Naive B cell (primary cell): ENCODE measurements around the gene LRTM2. TPM values are rescaled to one million over a fixed set of nuclear protein-coding genes. Genes with fewer than 3 reads are reported as not detected.
A peak's percentile ranks its signal among the peaks of the same experiment; 100 is the strongest.
"Not testable (repeated sequence)": the region's sequence is repeated elsewhere in the genome, so short reads cannot be mapped to it uniquely, and the experiment has no call there.

Source experiments
- ATAC-seq, 2 donors: fragments of 150-1000 bp; cut with Tn5 transposase; 2 replicates each; pipeline ENCODE4 v1.10.0; 2021; ENCODE audit warnings: low read depth in 2 of 2, mild to moderate bottlenecking in 2 of 2, moderate library complexity in 2 of 2
- DNase-seq: peaks from one replicate; pipeline ENCODE4 v3.0.0; 2022
- H3K27ac Mint-ChIP-seq, 6 donors: one replicate each; pipeline ENCODE4 v1.8.0; 2020 to 2022; ENCODE audit warnings: mild to moderate bottlenecking in 6 of 6, mixed read lengths in 6 of 6, moderate library complexity in 5 of 6, inconsistent platforms in 2 of 6
- H3K27me3 Mint-ChIP-seq, 3 donors: one replicate each; pipeline ENCODE4 v1.8.0; 2021 to 2022; ENCODE audit warnings: mixed read lengths in 3 of 3, mild to moderate bottlenecking in 1 of 3
- H3K36me3 Mint-ChIP-seq, 2 donors: one replicate each; pipeline ENCODE4 v1.8.0; 2020 to 2022; ENCODE audit warnings: mixed read lengths in 2 of 2, inconsistent platforms in 1 of 2, mild to moderate bottlenecking in 1 of 2
- H3K4me1 Mint-ChIP-seq, 3 donors: one replicate each; pipeline ENCODE4 v1.8.0; 2020 to 2022; ENCODE audit warnings: mixed read lengths in 3 of 3, inconsistent platforms in 1 of 3, mild to moderate bottlenecking in 1 of 3, moderate library complexity in 1 of 3
- H3K4me3 Mint-ChIP-seq, 8 donors: one replicate each; pipeline ENCODE4 v1.8.0; 2020 to 2022; ENCODE audit warnings: mild to moderate bottlenecking in 8 of 8, mixed read lengths in 8 of 8, moderate library complexity in 8 of 8, inconsistent platforms in 2 of 8
- H3K9me3 Mint-ChIP-seq, 7 donors: one replicate each; pipeline ENCODE4 v1.8.0; 2020 to 2022; ENCODE audit warnings: mixed read lengths in 7 of 7, mild to moderate bottlenecking in 5 of 7, inconsistent platforms in 2 of 7, moderate library complexity in 1 of 7
- polyA plus RNA-seq, 6 donors: library from polyadenylated mRNA; unstranded; fragments of 300-500 nt; fragmentation: Illumina TruSeq; gene quantifications; one replicate each; pipeline ENCODE4 v1.2.3, GENCODE V29; 2021; ENCODE audit warnings: low read depth in 6 of 6

LRTM2 gene
- polyA plus RNA-seq, 6 donors from 2014 or later: not detected

DNA sequence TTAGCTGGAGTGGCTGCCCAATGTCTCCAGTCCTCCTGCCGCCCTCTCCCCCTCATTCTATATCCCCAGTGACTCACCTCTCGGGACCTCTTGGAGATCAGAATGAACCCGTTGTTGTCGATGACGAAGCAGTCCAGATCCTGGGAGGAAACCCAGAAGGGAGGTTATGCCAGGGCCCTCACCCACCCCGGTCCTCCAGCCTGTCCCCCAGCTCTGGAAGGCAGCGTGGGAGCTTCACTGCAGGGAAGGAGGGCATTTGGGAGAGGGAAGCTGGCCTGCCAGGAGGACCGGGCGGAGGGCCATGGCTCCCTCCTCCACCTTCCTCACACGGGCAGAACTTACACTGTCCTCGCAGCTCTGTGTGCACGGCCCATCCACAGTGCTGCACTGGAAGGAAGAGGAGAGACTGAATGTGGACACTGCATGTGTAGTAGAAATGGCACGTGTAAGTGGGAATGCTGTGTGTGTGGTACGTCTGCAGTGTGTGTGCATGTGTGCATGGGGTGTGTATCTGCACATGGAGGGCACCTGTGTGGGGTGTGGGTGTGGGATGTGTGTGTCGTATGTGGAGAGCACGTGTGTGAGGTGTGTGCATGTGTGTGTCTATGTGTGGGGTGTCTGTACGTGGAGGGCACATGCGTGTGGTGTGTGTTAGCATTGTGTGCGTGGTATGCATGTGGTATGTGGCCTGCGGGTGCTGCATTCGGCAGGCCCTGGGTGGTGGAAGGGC, 10.0 kb upstream of the LRTM2 start:
- no peaks in the 10 kb centered on the region for H3K36me3 Mint-ChIP-seq
- no peak overlapping the region for H3K27ac Mint-ChIP-seq
- peak overlapping the region in 1 of 8 donors; percentile 35 for H3K4me3 Mint-ChIP-seq

DNA sequence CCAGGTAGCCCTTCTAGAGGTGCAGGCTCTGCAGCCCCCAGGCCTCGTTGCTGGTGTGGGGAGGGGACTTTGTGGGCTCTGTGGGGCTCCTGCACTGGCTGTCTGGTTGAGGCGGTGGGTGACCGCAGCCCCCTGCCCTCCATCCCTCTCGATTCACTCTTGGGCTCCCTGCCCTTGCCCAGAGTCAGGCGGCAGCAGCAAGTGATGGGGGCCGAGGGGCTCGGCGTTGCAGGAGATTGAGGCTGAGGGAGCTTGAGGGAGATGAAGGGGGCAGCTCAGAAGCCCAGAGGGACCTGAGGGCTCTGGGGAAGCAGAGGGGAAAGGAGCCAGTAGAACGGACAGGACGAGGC, 9.5 kb upstream of the LRTM2 start:
- Mint-ChIP-seq H3K27ac (no peak overlapping the region), H3K36me3 (no peaks in the 10 kb centered on the region), H3K4me1 (peaks cover 4 to 10% (median 4%) of the 10 kb centered on the region in 3 donors), H3K4me3 (peak overlapping the region in 1 of 8 donors; percentile 35), H3K27me3 (peaks cover 4 to 34% (median 34%) of the 10 kb centered on the region in 3 donors), H3K9me3 (peaks cover 0 to 2% (median 0%) of the 10 kb centered on the region in 7 donors)
- no peak for DNase-seq
- ATAC-seq: no peak

More for the DNA sequence above, 10.0 kb upstream of the LRTM2 start:
- Mint-ChIP-seq H3K27me3 (peaks cover 0 to 29% (median 28%) of the 10 kb centered on the region in 3 donors), H3K9me3 (peaks cover 0 to 2% (median 0%) of the 10 kb centered on the region in 7 donors), H3K4me1 (peaks cover 4 to 10% (median 4%) of the 10 kb centered on the region in 3 donors)
- DNase-seq (no peak), ATAC-seq (no peak)

DNA sequence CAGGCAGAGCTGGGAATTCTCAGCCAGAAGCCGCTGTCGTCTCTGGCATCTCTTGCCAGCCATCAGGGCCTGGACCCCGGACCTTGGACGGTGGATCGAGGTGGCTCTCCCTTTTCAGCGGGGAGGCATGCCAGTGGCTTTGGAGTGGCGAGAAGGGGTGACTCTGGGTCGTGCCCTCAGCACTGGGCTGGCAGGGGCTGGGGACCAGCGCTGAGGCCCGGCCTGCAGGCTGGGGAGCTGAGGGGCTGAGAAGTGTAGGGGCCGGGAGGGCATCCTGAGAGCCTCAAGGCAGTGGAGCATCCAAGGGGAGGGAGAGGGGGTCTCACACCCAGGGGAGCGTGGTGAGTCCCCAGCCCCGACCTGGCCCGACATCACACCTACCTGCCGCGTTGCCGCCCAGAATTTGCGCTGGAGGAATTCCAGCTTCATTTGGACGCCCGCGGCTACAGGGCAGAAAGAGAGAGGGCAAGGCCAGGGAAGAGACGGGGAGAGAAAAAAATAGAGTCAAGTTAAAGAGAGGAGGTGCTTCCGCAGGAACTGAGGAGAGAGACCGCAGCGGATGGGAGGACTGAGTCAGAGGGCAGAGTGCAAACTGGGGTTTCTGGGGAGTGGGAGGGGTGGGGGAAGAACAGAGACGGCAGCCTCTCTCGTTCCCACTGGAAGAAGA, 9.0 kb upstream of the LRTM2 start:
- Mint-ChIP-seq H3K9me3 (peaks cover 0 to 2% (median 0%) of the 10 kb centered on the region in 7 donors), H3K36me3 (no peaks in the 10 kb centered on the region), H3K27ac (peak overlapping the region in 1 of 6 donors; percentile 67), H3K27me3 (peaks cover 6 to 38% (median 36%) of the 10 kb centered on the region in 3 donors), H3K4me3 (no peak overlapping the region), H3K4me1 (peaks cover 4 to 10% (median 4%) of the 10 kb centered on the region in 3 donors)
- DNase-seq (no peak), ATAC-seq (no peak)

DNA sequence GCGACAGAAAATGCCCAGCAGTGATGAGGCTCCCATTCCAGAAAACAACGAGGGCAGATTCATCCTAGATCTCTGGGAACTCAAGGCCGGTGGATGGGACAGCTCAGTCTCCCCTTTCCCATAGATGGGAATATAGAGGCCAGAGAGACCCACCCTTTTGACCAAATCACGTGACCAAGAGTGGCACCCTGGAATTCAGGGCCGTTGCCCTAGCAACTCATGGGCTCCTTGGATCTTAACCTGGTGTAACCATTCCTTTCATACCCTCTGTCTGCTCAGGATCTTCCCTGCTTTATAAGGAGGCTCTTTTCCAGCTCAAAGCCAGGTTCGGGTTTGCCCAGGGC, 8.4 kb upstream of the LRTM2 start:
- H3K36me3 Mint-ChIP-seq: no peaks in the 10 kb centered on the region
- H3K4me1 Mint-ChIP-seq: peaks cover 4 to 10% (median 4%) of the 10 kb centered on the region in 3 donors
- ATAC-seq (no peak), DNase-seq (no peak)
- H3K4me3 Mint-ChIP-seq: no peak overlapping the region
- H3K27me3 Mint-ChIP-seq: peaks cover 11 to 41% (median 36%) of the 10 kb centered on the region in 3 donors
- no peak overlapping the region for H3K27ac Mint-ChIP-seq
- H3K9me3 Mint-ChIP-seq: peaks cover 0 to 2% (median 0%) of the 10 kb centered on the region in 7 donors

DNA sequence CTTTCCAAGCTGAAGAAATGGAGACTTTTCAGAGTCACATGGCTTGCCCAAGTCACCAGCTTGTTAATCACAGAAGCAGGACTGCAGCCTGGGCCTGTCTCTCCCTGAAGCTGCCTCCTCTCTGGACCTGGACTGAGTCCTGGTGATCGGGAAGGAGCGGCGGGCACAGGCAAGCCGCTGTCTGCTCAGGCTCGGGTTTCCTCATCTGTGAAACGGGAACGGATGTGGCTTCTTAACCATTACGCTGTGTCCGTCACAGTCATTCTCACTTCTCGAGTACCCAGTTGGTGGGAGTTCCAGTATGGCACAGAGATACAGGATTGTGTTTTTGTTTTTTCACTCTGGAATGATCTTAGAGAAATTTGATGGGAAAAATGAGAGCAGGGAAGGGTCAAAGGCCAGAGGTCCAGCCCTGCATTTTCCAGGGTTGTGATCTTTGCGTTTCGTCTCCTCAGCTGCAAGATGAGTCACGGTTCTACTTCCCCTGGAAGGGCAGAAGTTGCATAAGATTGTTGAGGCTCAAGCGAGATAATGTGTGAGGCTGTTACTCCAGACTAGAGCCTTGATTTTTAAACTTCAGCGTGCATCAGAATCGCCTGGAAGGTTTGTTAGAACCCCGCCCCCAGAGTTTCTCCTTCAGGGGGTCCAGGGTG, 7.6 kb upstream of the LRTM2 start:
- peak overlapping the region in 1 of 6 donors; percentile 34 for H3K27ac Mint-ChIP-seq
- no peaks in the 10 kb centered on the region for H3K36me3 Mint-ChIP-seq
- no peak overlapping the region for H3K4me3 Mint-ChIP-seq
- H3K9me3 Mint-ChIP-seq: peaks cover 0 to 2% (median 0%) of the 10 kb centered on the region in 7 donors
- DNase-seq (no peak), ATAC-seq (no peak)
- peaks cover 11 to 41% (median 36%) of the 10 kb centered on the region in 3 donors for H3K27me3 Mint-ChIP-seq
- peaks cover 4 to 10% (median 4%) of the 10 kb centered on the region in 3 donors for H3K4me1 Mint-ChIP-seq

DNA sequence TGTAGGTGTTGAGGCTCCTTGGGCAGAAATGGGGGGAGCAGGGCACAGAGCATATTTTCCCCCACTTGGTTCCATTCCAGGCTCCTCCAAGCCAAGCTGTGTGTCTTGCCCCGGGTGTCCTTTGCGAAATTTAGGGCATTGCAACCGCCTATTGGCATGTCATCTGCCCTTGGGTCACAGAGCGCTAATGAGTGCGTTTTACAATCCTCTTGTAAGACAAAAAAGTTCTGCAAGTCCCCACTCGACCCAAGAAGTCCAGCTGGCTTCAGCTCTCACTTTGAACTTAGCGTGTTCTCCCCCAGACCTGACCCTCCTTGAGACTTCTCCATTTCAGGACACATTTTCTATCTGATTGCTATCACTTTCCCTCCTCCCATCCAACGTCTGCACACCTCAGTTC, 6.1 kb upstream of the LRTM2 start:
- no peaks in the 10 kb centered on the region for H3K9me3 Mint-ChIP-seq
- no peak overlapping the region for H3K27ac Mint-ChIP-seq
- H3K4me3 Mint-ChIP-seq: no peak overlapping the region
- peaks cover 12 to 46% (median 43%) of the 10 kb centered on the region in 3 donors for H3K27me3 Mint-ChIP-seq
- peaks cover 4 to 6% (median 4%) of the 10 kb centered on the region in 3 donors for H3K4me1 Mint-ChIP-seq
- ATAC-seq: no peak
- no peak for DNase-seq
- H3K36me3 Mint-ChIP-seq: no peaks in the 10 kb centered on the region

DNA sequence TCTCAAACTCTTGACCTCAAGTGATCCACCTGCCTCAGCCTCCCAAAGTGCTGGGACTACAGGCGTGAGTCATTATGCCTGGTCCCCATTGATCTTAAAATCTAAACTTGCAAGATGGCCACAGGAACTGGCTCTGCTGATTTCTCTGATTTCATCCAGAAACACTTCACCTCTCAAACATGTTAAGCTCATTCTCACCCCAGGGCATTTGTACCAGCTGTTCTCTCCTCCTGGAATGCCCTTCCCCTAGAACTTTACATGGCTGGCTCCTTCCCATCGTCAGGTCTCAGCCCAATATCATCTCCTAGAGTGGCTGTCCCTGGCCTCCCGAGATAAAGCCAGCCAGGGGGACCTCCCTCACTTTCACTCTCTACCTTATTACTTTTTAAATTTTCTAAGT, 5.3 kb upstream of the LRTM2 start:
- Mint-ChIP-seq H3K36me3 (no peaks in the 10 kb centered on the region), H3K27me3 (peaks cover 19 to 53% (median 51%) of the 10 kb centered on the region in 3 donors), H3K4me3 (no peak overlapping the region), H3K9me3 (no peaks in the 10 kb centered on the region), H3K27ac (no peak overlapping the region), H3K4me1 (peaks cover 4 to 6% (median 4%) of the 10 kb centered on the region in 3 donors)
- ATAC-seq (no peak), DNase-seq (no peak)

DNA sequence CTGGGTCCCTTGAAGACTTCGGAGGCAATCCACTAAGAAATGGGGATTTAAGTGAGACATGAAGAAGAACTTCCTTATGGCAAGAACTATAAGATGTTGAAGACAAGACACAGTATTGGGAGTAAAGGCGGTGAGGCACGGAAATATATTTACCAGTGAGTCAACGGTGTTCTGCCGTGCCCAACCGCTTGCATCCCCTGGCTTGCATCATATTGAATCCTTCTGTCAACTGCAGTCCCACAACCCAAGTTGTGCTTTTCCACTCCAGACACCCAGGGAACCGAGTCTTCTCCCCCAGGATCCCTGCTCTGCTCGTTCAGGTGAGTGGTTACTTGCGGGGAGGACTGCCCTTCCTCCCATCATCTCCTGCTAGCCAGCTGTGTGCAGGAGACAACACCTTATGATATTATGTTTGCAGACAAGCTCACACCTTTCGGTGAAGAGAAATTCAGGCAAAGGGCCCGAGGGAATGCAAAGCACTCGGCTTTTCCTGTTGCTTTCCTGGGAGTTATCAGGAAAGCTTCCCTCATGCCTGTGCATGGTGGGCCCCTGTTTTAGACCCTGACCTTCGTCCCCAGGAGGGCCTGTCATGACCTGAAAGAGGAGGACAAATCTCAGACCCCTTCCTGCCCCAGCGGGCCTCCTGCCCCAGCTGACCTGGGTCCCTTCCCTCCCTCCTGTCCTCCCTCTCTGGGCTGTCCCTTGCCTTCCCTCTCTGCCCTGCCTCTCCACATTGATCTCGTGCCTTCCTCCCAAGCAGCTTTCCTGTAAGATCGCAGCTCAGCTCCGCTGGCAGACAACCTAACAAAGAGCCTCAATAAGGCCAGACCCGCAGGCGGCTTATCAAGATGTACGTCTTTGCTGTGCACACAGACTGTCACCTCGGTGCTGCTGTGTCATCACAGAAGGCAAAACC, 4.3 kb upstream of the LRTM2 start:
- Mint-ChIP-seq H3K27me3 (peaks cover 19 to 53% (median 52%) of the 10 kb centered on the region in 3 donors), H3K4me1 (peaks cover 3 to 7% (median 5%) of the 10 kb centered on the region in 3 donors), H3K27ac (no peak overlapping the region), H3K4me3 (peak overlapping the region in 1 of 8 donors; percentile 19), H3K36me3 (no peaks in the 10 kb centered on the region), H3K9me3 (no peaks in the 10 kb centered on the region)
- DNase-seq: no peak
- ATAC-seq: no peak

DNA sequence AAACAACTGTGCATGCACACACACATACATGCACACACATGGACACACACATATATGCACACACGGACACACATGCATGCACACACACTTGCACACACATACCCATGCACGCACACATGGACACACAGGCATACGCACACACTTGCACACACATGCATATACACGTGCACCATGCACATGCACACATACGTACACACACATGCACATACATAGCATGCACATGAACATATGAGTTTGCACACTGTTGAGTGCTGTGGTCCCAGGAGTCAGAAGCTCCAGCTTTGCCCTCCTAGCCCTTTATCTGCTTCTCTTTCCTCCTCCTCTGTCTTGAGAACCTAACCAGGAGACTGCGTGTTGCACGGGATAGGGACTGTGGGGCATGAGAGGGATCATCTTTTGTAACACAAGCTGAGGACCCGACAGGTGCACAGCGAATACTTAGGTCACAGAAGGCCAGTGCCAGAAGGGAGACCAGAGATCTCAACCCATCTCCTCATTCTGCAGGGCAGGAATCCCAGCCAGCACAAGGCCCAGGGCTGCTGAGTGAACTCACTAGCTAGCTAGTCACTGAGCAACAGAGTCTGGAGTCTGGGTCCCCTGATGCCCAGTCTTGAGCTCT, 3.5 kb upstream of the LRTM2 start:
- Mint-ChIP-seq H3K36me3 (no peaks in the 10 kb centered on the region), H3K4me3 (peak overlapping the region in 1 of 8 donors; percentile 19), H3K27me3 (peaks cover 19 to 59% (median 51%) of the 10 kb centered on the region in 3 donors), H3K27ac (no peak overlapping the region), H3K4me1 (peaks cover 3 to 5% (median 3%) of the 10 kb centered on the region in 3 donors), H3K9me3 (no peaks in the 10 kb centered on the region)
- DNase-seq: no peak
- no peak for ATAC-seq

DNA sequence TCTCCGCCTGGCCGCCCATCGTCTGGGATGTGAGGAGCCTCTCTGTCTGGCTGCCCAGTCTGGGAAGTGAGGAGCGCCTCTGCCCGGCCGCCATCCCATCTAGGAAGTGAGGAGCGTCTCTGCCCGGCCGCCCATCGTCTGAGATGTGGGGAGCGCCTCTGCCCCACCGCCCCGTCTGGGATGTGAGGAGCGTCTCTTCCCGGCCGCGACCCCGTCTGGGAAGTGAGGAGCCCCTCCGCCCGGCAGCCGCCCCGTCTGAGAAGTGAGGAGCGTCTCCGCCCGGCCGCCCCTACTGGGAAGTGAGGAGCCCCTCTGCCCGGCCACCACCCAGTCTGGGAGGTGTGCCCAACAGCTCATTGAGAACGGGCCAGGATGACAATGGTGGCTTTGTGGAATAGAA, 2.4 kb upstream of the LRTM2 start:
- not testable (repeated sequence) for H3K36me3 Mint-ChIP-seq, H3K4me1 Mint-ChIP-seq, DNase-seq, H3K4me3 Mint-ChIP-seq, H3K9me3 Mint-ChIP-seq, ATAC-seq, H3K27ac Mint-ChIP-seq
- peaks cover 19 to 66% (median 61%) of the 10 kb centered on the region in 3 donors for H3K27me3 Mint-ChIP-seq

DNA sequence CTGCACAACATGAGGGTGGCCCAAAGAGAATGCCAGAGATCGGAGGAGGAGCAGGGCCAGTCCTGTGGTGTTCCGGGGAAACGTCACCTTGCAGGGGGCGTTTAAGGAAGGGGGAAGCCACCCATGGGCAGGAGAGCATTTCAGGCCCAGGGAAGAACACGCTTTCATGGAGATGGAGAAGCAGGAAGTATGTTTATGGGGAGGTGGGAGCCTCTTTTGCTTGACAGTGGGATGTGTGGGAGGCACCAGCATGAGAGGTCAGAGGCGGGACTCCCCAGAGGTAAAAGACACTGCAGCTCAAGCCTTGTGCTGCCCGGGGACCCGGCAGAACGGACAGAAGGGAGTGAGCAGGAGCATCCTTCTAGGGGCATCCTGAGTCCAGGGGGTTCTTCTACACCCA, 1.3 kb upstream of the LRTM2 start:
- ATAC-seq: no peak
- H3K27ac Mint-ChIP-seq: no peak overlapping the region

DNA sequence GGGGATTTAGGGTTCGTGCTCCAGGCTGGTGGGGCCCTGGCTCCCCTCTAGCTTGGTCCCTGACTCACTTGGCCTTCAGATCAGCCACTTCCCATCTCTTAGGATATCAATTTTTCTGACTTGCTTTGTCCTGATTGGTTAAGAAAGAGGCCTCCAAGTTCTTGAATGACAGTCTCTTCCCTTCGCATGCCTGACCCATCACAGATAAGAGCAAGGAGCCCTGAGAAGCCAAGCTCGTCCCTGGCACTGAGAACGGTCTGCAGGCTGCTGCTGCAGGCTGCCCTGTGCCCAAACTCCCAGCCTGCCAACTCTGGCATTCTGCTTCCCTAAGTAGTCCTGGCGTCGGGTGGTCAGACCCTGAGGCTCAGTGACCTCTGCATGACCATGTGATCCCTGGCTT, 794 bp upstream of the LRTM2 start:
- H3K36me3 Mint-ChIP-seq: no peaks in the 10 kb centered on the region
- ATAC-seq (no peak), DNase-seq (no peak)
- H3K27ac Mint-ChIP-seq: no peak overlapping the region
- H3K9me3 Mint-ChIP-seq: no peaks in the 10 kb centered on the region
- H3K27me3 Mint-ChIP-seq: peaks cover 19 to 70% (median 64%) of the 10 kb centered on the region in 3 donors
- H3K4me3 Mint-ChIP-seq: no peak overlapping the region
- peaks cover 3 to 5% (median 3%) of the 10 kb centered on the region in 3 donors for H3K4me1 Mint-ChIP-seq

More for the DNA sequence above, 1.3 kb upstream of the LRTM2 start:
- DNase-seq: no peak
- Mint-ChIP-seq H3K9me3 (no peaks in the 10 kb centered on the region), H3K4me3 (no peak overlapping the region), H3K36me3 (no peaks in the 10 kb centered on the region), H3K27me3 (peaks cover 19 to 73% (median 68%) of the 10 kb centered on the region in 3 donors), H3K4me1 (peaks cover 3 to 5% (median 3%) of the 10 kb centered on the region in 3 donors)
